A549 (cell line): Measurements from ENCODE around the gene CACNA1E. TPM values are rescaled to one million over a fixed set of nuclear protein-coding genes. Genes with fewer than 3 reads are reported as not detected.

Experiments
- ATAC-seq, 2 experiments: fragments of 200-7000 bp in 1 of 2; fragments of >200 bp in 1 of 2; cut with Nextera tagmentation in 1 of 2; cut with Tn5 transposase in 1 of 2; 3 replicates each; pipeline versions ENCODE4 v1.8.0 to v1.9.1; 2018 to 2020; ENCODE audit warnings: mild to moderate bottlenecking in 1 of 2, moderate library complexity in 1 of 2
- CTCF ChIA-PET: fragments of 300-600 bp; sonication (Branson Sonifier 250); formaldehyde crosslinking; extraction: SDS; loops from one replicate; lab custom pipeline; 2021; ENCODE audit warnings: antibody characterized with exemption, inconsistent platforms; lab: Yijun Ruan, JAX
- POLR2A ChIA-PET: fragments of 350-600 bp; formaldehyde crosslinking; extraction: SDS; loops from one replicate; lab custom pipeline; 2021; ENCODE audit warnings: antibody characterized with exemption, inconsistent platforms; lab: Yijun Ruan, JAX
- DNase-seq, 2 experiments: peaks; one replicate each; pipeline versions ENCODE4 v3.0.0 to v3.0.0-alpha.2; 2011 to 2016; ENCODE audit warnings: low read depth in 1 of 2, low spot score in 1 of 2
- FAIRE-seq: peaks from 2 replicates; lab custom pipeline; 2011; peaks lifted over from hg19 to GRCh38; lab: Jason Lieb, UNC
- H3K27ac ChIP-seq, 2 experiments: fragments of >200 bp; sonication (Bioruptor Twin); formaldehyde crosslinking; 3 replicates each; pipeline ENCODE4 v1.5.1; 2016 to 2017
- H3K4me1 ChIP-seq: fragments of >200 bp; sonication (Bioruptor Twin); formaldehyde crosslinking; 3 replicates; pipeline ENCODE4 v1.6.1; 2016
- H3K4me2 ChIP-seq: fragments of >200 bp; sonication (Bioruptor Twin); formaldehyde crosslinking; 3 replicates; pipeline ENCODE4 v1.6.1; 2016
- H3K4me3 ChIP-seq: fragments of >200 bp; sonication (Bioruptor Twin); formaldehyde crosslinking; 3 replicates; pipeline ENCODE4 v1.5.1; 2016
- H3K9me3 ChIP-seq: fragments of >200 bp; sonication (Bioruptor Twin); formaldehyde crosslinking; 3 replicates; pipeline ENCODE4 v1.6.1; 2016
- CBX8 ChIP-seq: fragments of 200-600 bp; sonication (generic); IDR thresholded peaks from 2 replicates; pipeline ENCODE4 v1.6.1; 2016
- CEBPB ChIP-seq, 2 experiments: fragments of >200 bp in 1 of 2; sonication (Bioruptor Twin) in 1 of 2; formaldehyde crosslinking in 1 of 2; IDR thresholded peaks; 2 replicates each; pipeline ENCODE4 v1.6.1; 2012 to 2016
- CHD4 ChIP-seq: fragments of 200-600 bp; sonication (generic); IDR thresholded peaks from 2 replicates; pipeline ENCODE4 v1.6.1; 2016; ENCODE audit warnings: antibody characterized with exemption, mild to moderate bottlenecking, borderline replicate concordance
- FOSB ChIP-seq: fragments of 250-450 bp; sonication (Bioruptor Pico); IDR thresholded peaks from 2 replicates; pipeline ENCODE4 v1.5.0; 2020; ENCODE audit warnings: mild to moderate bottlenecking, moderate library complexity
- FOSL2 ChIP-seq, 2 experiments: fragments of 450-650 bp in 1 of 2; fragments of >200 bp in 1 of 2; sonication (Bioruptor Twin) in 1 of 2; formaldehyde crosslinking; IDR thresholded peaks; 2 replicates each; pipeline versions ENCODE4 v1.5.0 to v1.6.1; 2016 to 2020; ENCODE audit warnings: mild to moderate bottlenecking in 1 of 2, moderate library complexity in 1 of 2
- FOXS1 ChIP-seq: fragments of 250-450 bp; sonication (Bioruptor Pico); IDR thresholded peaks from 2 replicates; pipeline ENCODE4 v1.5.0; 2020; ENCODE audit warnings: mild to moderate bottlenecking, moderate library complexity
- GATA3 ChIP-seq: IDR thresholded peaks from 2 replicates; pipeline ENCODE4 v1.6.1; 2012; ENCODE audit warnings: borderline replicate concordance
- HDAC2 ChIP-seq: fragments of 200-600 bp; sonication (generic); IDR thresholded peaks from 2 replicates; pipeline ENCODE4 v1.6.1; 2016
- HOXA7 ChIP-seq: fragments of 250-450 bp; sonication (Bioruptor Pico); IDR thresholded peaks from 2 replicates; pipeline ENCODE4 v1.5.0; 2020; ENCODE audit warnings: mild to moderate bottlenecking, moderate library complexity
- HOXB13 ChIP-seq: fragments of 250-450 bp; sonication (Bioruptor Pico); IDR thresholded peaks from 2 replicates; pipeline ENCODE4 v1.5.0; 2020; ENCODE audit warnings: low read depth, mild to moderate bottlenecking, moderate library complexity
- NFE2L2 ChIP-seq: fragments of 150-350 bp; conservative IDR thresholded peaks from 2 replicates; pipeline ENCODE4 v1.6.1; 2014; ENCODE audit warnings: low read length
- POLR2A ChIP-seq: IDR thresholded peaks from 2 replicates; pipeline ENCODE4 v1.6.1; 2012; ENCODE audit warnings: mild to moderate bottlenecking, low read length
- RAD21 ChIP-seq, 2 experiments: fragments of >200 bp in 1 of 2; sonication (Bioruptor Twin) in 1 of 2; formaldehyde crosslinking in 1 of 2; IDR thresholded peaks in 1 of 2; conservative IDR thresholded peaks in 1 of 2; 2 replicates in 1 of 2; 3 replicates in 1 of 2; pipeline ENCODE4 v1.6.1; 2012 to 2018; ENCODE audit warnings: inconsistent platforms in 1 of 2
- RCOR1 ChIP-seq: fragments of 150-350 bp; IDR thresholded peaks from 2 replicates; pipeline ENCODE4 v1.6.1; 2014; ENCODE audit warnings: antibody characterized with exemption, low read length, low read depth
- RFX5 ChIP-seq: fragments of 450-650 bp; IDR thresholded peaks from 2 replicates; pipeline ENCODE4 v1.7.1; 2014; ENCODE audit warnings: antibody characterized with exemption, mild to moderate bottlenecking, moderate library complexity
- SMC3 ChIP-seq: fragments of >200 bp; sonication (Bioruptor Twin); formaldehyde crosslinking; IDR thresholded peaks from 3 replicates; pipeline ENCODE4 v1.6.1; 2018; ENCODE audit warnings: inconsistent platforms
- SREBF2 ChIP-seq: fragments of 450-650 bp; IDR thresholded peaks from 2 replicates; pipeline ENCODE4 v1.6.1; 2014; ENCODE audit warnings: mild to moderate bottlenecking, moderate library complexity
- ZFP36 ChIP-seq: fragments of 450-650 bp; IDR thresholded peaks from 2 replicates; pipeline ENCODE4 v1.6.1; 2014; ENCODE audit warnings: borderline replicate concordance; ENCODE audit not compliant: partially characterized antibody
- ZNF302 ChIP-seq: fragments of 250-450 bp; sonication (Bioruptor Pico); IDR thresholded peaks from 2 replicates; pipeline ENCODE4 v1.9.0; 2021; ENCODE audit warnings: inconsistent platforms, mild to moderate bottlenecking, moderate library complexity
- ZSCAN20 ChIP-seq: fragments of 250-450 bp; sonication (Bioruptor Pico); IDR thresholded peaks from 2 replicates; pipeline ENCODE4 v1.8.0; 2022; ENCODE audit warnings: mild to moderate bottlenecking, moderate library complexity
- WGBS: methylation state at CpG from one replicate; pipeline ENCODE4 v1.1.6; 2017; ENCODE audit errors: missing lambda C conversion rate; 5-methylcytosine and 5-hydroxymethylcytosine counted together
- polyA plus RNA-seq, 4 experiments: library from polyadenylated mRNA; depleted of rRNA in 3 of 4; stranded (reverse); fragments of >200 nt; fragmentation: RNase III in 1 of 4; extraction: RNeasy Plus Mini Kit Qiagen cat#74134 plus additional on column Dnase treatment in 1 of 4; gene quantifications; 2 replicates in 3 of 4; 3 replicates in 1 of 4; pipeline ENCODE4 v1.2.3, GENCODE V29; 2011 to 2017
- TF ChIP-seq, protein P1 (sequence below): fragments of 250-450 bp; sonication (Bioruptor Pico); IDR thresholded peaks from 2 replicates; pipeline ENCODE4 v1.5.0; 2020; ENCODE audit warnings: low read depth, mild to moderate bottlenecking, moderate library complexity
- TF ChIP-seq, protein P2 (sequence below): fragments of 250-450 bp; sonication (Bioruptor Pico); IDR thresholded peaks from 2 replicates; pipeline ENCODE4 v1.5.0; 2021; ENCODE audit warnings: mild to moderate bottlenecking, moderate library complexity, borderline replicate concordance
- TF ChIP-seq, protein P3 (sequence below): fragments of 450-650 bp; IDR thresholded peaks from 2 replicates; pipeline ENCODE4 v1.6.1; 2014; ENCODE audit warnings: antibody characterized with exemption
- TF ChIP-seq, protein P4 (sequence below): IDR thresholded peaks from 2 replicates; pipeline ENCODE4 v1.6.1; 2012; ENCODE audit warnings: low read depth, borderline replicate concordance
- TF ChIP-seq, protein P5 (sequence below): fragments of >200 bp; sonication (Bioruptor Twin); formaldehyde crosslinking; IDR thresholded peaks from 3 replicates; pipeline ENCODE4 v1.5.1; 2016

CACNA1E gene
- polyA plus RNA-seq, 2 of the 4 experiments (the other 2 are of a cell fraction) = 0.01 TPM; not detected in 1

DNA sequence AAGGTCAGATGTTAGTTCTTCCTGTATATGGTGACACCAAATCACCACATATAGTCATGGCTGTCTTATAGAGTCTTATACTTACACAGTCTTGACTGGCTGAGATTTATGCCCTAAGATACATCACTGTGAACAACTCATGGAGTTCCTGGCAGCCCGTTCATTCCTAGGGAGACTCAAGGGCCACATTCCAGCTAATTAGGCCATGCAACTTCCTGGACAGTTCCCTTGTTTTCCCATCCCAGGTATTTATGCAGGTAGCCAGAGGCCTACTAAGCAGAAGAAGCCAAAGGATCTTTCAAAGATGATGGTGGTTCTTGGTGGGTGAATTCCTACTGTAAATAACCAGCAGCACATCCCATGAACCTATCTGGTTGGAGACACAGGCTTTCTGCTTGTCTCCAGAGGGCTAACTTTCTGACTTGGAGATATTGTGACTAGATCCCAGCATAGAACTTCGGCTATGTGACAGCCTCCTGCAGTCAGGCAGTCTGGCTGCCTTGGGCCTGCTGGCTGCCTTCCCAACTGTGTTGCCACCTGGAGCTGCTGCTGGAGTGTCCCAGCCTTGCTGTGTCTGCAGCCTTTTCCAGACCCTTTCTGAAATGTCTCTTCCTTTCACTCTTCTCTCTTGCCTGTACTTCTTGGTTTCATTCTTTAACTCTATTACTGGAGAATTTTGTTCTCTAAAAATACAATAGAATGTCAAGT, 283.8 kb downstream of the CACNA1E start:
- TF ChIP-seq NFE2L2 (no peak), HDAC2 (no peak), ZSCAN20 (CRISPR knock-in tag) (no peak), ZNF302 (CRISPR knock-in tag) (no peak), RAD21 (conservative IDR thresholded peaks at IDR 0.05 in 1 of 2, IDR thresholded peaks at IDR 0.05 in 1 of 2) (no peak), CEBPB (IDR thresholded peaks at IDR 0.05) (no peak), GATA3 (no peak), CHD4 (no peak), ZFP36 (no peak), FOSL2 (IDR thresholded peaks at IDR 0.05) (no peak), FOSL2 (CRISPR knock-in tag; IDR thresholded peaks at IDR 0.05) (no peak), SMC3 (no peak), SREBF2 (no peak), HOXB13 (CRISPR knock-in tag) (no peak), RCOR1 (no peak), CBX8 (no peak), FOXS1 (CRISPR knock-in tag) (no peak)
- TF ChIP-seq, protein P1, sequence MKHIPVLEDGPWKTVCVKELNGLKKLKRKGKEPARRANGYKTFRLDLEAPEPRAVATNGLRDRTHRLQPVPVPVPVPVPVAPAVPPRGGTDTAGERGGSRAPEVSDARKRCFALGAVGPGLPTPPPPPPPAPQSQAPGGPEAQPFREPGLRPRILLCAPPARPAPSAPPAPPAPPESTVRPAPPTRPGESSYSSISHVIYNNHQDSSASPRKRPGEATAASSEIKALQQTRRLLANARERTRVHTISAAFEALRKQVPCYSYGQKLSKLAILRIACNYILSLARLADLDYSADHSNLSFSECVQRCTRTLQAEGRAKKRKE (CRISPR knock-in tag) = no peak
- TF ChIP-seq, protein P2, sequence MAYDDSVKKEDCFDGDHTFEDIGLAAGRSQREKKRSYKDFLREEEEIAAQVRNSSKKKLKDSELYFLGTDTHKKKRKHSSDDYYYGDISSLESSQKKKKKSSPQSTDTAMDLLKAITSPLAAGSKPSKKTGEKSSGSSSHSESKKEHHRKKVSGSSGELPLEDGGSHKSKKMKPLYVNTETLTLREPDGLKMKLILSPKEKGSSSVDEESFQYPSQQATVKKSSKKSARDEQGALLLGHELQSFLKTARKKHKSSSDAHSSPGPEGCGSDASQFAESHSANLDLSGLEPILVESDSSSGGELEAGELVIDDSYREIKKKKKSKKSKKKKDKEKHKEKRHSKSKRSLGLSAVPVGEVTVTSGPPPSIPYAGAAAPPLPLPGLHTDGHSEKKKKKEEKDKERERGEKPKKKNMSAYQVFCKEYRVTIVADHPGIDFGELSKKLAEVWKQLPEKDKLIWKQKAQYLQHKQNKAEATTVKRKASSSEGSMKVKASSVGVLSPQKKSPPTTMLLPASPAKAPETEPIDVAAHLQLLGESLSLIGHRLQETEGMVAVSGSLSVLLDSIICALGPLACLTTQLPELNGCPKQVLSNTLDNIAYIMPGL (CRISPR knock-in tag) = no peak
- TF ChIP-seq, protein P3, sequence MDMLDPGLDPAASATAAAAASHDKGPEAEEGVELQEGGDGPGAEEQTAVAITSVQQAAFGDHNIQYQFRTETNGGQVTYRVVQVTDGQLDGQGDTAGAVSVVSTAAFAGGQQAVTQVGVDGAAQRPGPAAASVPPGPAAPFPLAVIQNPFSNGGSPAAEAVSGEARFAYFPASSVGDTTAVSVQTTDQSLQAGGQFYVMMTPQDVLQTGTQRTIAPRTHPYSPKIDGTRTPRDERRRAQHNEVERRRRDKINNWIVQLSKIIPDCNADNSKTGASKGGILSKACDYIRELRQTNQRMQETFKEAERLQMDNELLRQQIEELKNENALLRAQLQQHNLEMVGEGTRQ = no peak
- TF ChIP-seq, protein P4, sequence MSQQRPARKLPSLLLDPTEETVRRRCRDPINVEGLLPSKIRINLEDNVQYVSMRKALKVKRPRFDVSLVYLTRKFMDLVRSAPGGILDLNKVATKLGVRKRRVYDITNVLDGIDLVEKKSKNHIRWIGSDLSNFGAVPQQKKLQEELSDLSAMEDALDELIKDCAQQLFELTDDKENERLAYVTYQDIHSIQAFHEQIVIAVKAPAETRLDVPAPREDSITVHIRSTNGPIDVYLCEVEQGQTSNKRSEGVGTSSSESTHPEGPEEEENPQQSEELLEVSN = no peak
- Histone ChIP-seq H3K4me1 (no peaks in the 10 kb centered on the region), H3K4me3 (no peak overlapping the region), H3K4me2 (no peak overlapping the region), H3K27ac (no peak overlapping the region), H3K9me3 (no peaks in the 10 kb centered on the region)
- CTCF ChIA-PET = interaction anchor here (0.7 kb wide), 1 partner anchor 52 kb away, joined by 3 read pairs; no protein-coding TSS in a partner anchor
- DNase-seq (no peak), FAIRE-seq (no peak), ATAC-seq (no peak)
- POLR2A ChIA-PET = no interaction called here
- WGBS = 4% methylated on average over 2 of the region's 2 CpGs

DNA sequence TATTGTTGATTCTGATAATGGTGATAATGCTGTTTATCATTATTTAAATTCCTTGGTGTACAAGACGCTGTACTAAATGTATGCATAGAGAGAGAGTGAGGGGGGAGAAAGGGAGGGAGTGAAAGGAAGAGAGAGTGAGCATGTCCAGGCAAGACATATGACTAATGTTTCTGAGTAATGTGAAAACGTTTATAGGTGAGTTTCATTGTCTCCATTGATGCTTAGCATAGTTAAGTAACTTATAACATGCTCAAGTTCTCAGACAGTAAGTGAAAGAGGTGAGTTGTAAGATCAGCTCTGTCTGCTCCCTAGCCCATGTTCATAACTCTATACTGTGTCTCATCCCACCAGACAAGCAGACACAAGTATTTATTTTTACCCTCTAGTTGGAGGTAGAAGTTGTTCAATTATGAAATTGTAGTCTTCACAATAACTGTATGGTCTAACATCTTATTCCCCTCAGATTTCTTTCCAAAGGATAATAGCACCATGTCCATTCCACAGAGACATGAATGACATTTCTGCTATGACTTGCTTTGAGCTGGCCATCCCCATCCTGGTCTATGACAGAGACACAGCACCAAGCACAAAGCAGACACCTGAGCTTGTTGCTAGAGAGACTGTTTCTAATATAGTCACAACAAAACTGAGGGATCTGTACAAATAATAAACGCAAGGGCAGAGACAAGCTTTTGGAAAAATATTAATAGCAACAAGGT, 285.1 kb downstream of the CACNA1E start:
- 0% methylated on average over 3 of the region's 3 CpGs for WGBS
- DNase-seq = peak in 1 of 2 experiments; percentile 4
- no peaks in the 10 kb centered on the region for H3K9me3 ChIP-seq
- no peak overlapping the region for H3K27ac ChIP-seq
- no peaks in the 10 kb centered on the region for H3K4me1 ChIP-seq
- no peak overlapping the region for H3K4me2 ChIP-seq
- TF ChIP-seq POLR2A (no peak), RFX5 (no peak), FOSB (CRISPR knock-in tag) (no peak), CBX8 (no peak), HOXA7 (CRISPR knock-in tag) (no peak), CEBPB (IDR thresholded peaks at IDR 0.05) (no peak)
- TF ChIP-seq, protein P2 (CRISPR knock-in tag) = no peak
- TF ChIP-seq, protein P4 = no peak
- TF ChIP-seq, protein P5, sequence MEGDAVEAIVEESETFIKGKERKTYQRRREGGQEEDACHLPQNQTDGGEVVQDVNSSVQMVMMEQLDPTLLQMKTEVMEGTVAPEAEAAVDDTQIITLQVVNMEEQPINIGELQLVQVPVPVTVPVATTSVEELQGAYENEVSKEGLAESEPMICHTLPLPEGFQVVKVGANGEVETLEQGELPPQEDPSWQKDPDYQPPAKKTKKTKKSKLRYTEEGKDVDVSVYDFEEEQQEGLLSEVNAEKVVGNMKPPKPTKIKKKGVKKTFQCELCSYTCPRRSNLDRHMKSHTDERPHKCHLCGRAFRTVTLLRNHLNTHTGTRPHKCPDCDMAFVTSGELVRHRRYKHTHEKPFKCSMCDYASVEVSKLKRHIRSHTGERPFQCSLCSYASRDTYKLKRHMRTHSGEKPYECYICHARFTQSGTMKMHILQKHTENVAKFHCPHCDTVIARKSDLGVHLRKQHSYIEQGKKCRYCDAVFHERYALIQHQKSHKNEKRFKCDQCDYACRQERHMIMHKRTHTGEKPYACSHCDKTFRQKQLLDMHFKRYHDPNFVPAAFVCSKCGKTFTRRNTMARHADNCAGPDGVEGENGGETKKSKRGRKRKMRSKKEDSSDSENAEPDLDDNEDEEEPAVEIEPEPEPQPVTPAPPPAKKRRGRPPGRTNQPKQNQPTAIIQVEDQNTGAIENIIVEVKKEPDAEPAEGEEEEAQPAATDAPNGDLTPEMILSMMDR = no peak
- ChIA-PET POLR2A (no interaction called here), CTCF (no interaction called here)
- FAIRE-seq = no peak
- H3K4me3 ChIP-seq = no peak overlapping the region
- ATAC-seq = no peak
